Adrenal gland (tissue), 5 donors: ENCODE measurements around the gene ANKRD33B.
"Not testable (repeated sequence)": the region's sequence is repeated elsewhere in the genome, so short reads cannot be mapped to it uniquely, and the experiment has no call there.

ENCODE experiments used
- CTCF ChIP-seq, 6 experiments: fragments of 450-650 bp in 4 of 6; fragments of 200-600 bp in 2 of 6; sonication (generic) in 1 of 6; IDR thresholded peaks; 1 replicate in 5 of 6; 2 replicates in 1 of 6; pipeline versions ENCODE4 v1.5.1 to v1.8.0; 2016 to 2021; ENCODE audit warnings: antibody characterized with exemption in 6 of 6, mild to moderate bottlenecking in 2 of 6, moderate library complexity in 1 of 6
- POLR2A ChIP-seq, 2 donors: fragments of 450-650 bp; IDR thresholded peaks; one replicate each; pipeline ENCODE4 v1.6.1; 2017; ENCODE audit warnings: antibody characterized with exemption in 2 of 2, mild to moderate bottlenecking in 2 of 2, moderate library complexity in 1 of 2
- donor health status: DM: no; HTN: no; CAD: no.

GRCh38 chr5:10514572-10514971, 49.3 kb upstream of the ANKRD33B start:
- TF ChIP-seq POLR2A, CTCF (IDR thresholded peaks at IDR 0.05): not testable (repeated sequence)
